GM23248 (cell line): ENCODE measurements around the gene ULK3.

Experiments
- EZH2 ChIP-seq: fragments of 200-600 bp; sonication (generic); IDR thresholded peaks from 2 replicates; pipeline ENCODE4 v1.6.1; 2018; ENCODE audit warnings: antibody characterized with exemption, mild to moderate bottlenecking; ENCODE audit not compliant: insufficient read depth, poor library complexity, severe bottlenecking
- EZH2phosphoT487 ChIP-seq: fragments of 200-600 bp; sonication (generic); IDR thresholded peaks from 2 replicates; pipeline ENCODE4 v1.6.1; 2018; ENCODE audit warnings: antibody characterized with exemption, moderate library complexity, mild to moderate bottlenecking, low read depth; ENCODE audit not compliant: insufficient read depth

- TF ChIP-seq EZH2 (no peak), EZH2phosphoT487 (no peak)
Measured at GRCh38 chr15:74821091-74821789, 21.7 kb downstream of the ULK3 start.
